B cell (primary cell): ENCODE results near the gene CAMK1.

ENCODE experiments used
- EZH2 ChIP-seq: IDR thresholded peaks from 2 replicates; pipeline ENCODE4 v1.6.1; 2012; ENCODE audit warnings: borderline replicate concordance, low read depth, mild to moderate bottlenecking, moderate library complexity, low read length; ENCODE audit not compliant: insufficient read depth, poor library complexity, severe bottlenecking
- TF ChIP-seq, protein P1 (sequence below): fragments of 200-600 bp; IDR thresholded peaks from one replicate; pipeline ENCODE4 v1.8.0; 2022; ENCODE audit warnings: antibody characterized with exemption, mild to moderate bottlenecking

DNA sequence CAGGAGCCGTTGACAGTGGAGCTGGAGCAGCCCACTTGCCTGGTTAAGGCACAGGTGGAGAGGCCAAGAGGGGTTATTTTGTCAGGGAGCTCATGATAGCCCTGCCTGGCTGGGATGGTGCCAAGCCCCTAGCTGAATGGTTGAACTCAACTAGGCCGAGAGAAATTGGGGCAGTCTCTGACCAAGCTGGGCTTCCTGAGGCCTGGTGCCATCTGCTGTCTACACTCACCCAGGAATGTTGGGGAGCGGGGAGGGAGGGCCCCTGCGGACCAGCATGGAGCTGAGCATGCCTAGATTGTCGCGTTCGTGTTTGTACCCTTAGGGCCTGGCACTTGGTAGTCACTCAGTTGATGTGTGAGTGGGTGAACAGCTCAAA, 37.0 kb downstream of the CAMK1 start:
- TF ChIP-seq, protein P1, sequence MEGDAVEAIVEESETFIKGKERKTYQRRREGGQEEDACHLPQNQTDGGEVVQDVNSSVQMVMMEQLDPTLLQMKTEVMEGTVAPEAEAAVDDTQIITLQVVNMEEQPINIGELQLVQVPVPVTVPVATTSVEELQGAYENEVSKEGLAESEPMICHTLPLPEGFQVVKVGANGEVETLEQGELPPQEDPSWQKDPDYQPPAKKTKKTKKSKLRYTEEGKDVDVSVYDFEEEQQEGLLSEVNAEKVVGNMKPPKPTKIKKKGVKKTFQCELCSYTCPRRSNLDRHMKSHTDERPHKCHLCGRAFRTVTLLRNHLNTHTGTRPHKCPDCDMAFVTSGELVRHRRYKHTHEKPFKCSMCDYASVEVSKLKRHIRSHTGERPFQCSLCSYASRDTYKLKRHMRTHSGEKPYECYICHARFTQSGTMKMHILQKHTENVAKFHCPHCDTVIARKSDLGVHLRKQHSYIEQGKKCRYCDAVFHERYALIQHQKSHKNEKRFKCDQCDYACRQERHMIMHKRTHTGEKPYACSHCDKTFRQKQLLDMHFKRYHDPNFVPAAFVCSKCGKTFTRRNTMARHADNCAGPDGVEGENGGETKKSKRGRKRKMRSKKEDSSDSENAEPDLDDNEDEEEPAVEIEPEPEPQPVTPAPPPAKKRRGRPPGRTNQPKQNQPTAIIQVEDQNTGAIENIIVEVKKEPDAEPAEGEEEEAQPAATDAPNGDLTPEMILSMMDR = no peak
- no peak for TF ChIP-seq EZH2
